Ovary (tissue), 3 donors: ENCODE data around the gene ASB8.

Experiments used
- EP300 ChIP-seq: sonication (generic); formaldehyde crosslinking; IDR thresholded peaks from one replicate; pipeline ENCODE4 v1.6.1; 2017; ENCODE audit warnings: antibody characterized with exemption
- POLR2A ChIP-seq: fragments of 450-650 bp; IDR thresholded peaks from one replicate; pipeline ENCODE4 v1.6.1; 2017; ENCODE audit warnings: antibody characterized with exemption, mild to moderate bottlenecking, moderate library complexity
- TF ChIP-seq, protein P1 (sequence below), 3 donors: fragments of 450-650 bp in 2 of 3; fragments of 200-600 bp in 1 of 3; IDR thresholded peaks; one replicate each; pipeline versions ENCODE4 v1.5.1 to v1.8.0; 2016 to 2022; ENCODE audit warnings: antibody characterized with exemption in 3 of 3, mild to moderate bottlenecking in 1 of 3
- donor health status: DM: no; HTN: no; CAD: no.

DNA sequence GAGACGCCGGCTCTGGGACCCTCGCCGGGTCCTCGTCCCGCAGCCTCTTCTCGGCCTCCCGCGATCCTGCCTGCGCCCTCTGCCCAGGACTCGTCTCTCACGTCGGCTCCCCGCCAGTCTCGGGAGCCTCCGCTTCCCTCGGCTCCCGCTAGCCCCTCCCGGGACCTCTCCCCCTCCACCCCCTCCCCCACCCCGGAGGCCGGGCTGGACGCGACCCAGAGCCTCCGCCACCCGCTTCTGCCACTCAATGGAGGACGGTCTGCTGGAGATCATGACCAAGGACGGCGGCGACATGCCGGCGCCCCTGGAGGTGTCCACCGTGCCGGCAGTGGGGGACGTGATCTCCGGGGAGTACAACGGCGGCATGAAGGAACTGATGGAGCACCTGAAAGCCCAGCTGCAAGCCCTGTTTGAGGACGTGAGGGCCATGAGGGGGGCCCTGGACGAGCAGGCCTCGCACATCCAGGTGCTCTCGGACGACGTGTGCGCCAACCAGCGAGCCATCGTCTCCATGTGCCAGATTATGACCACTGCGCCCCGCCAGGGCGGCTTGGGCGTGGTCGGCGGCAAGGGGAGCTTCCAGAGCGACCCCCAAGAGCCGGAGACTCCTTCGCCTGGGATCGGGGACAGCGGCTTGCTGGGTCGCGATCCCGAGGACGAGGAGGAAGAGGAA is 26.7 kb upstream of the ASB8 start:
- no peak for TF ChIP-seq EP300
- TF ChIP-seq, protein P1, sequence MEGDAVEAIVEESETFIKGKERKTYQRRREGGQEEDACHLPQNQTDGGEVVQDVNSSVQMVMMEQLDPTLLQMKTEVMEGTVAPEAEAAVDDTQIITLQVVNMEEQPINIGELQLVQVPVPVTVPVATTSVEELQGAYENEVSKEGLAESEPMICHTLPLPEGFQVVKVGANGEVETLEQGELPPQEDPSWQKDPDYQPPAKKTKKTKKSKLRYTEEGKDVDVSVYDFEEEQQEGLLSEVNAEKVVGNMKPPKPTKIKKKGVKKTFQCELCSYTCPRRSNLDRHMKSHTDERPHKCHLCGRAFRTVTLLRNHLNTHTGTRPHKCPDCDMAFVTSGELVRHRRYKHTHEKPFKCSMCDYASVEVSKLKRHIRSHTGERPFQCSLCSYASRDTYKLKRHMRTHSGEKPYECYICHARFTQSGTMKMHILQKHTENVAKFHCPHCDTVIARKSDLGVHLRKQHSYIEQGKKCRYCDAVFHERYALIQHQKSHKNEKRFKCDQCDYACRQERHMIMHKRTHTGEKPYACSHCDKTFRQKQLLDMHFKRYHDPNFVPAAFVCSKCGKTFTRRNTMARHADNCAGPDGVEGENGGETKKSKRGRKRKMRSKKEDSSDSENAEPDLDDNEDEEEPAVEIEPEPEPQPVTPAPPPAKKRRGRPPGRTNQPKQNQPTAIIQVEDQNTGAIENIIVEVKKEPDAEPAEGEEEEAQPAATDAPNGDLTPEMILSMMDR (IDR thresholded peaks at IDR 0.05) = no peak
- TF ChIP-seq POLR2A = no peak
